Heart left ventricle (tissue), 13 donors: Measurements from ENCODE around the gene ZC3H10.

Experiments
- CTCF ChIP-seq, 12 donors: fragments of 200-600 bp; sonication (generic) in 4 of 12; IDR thresholded peaks; one replicate each; pipeline versions ENCODE4 v1.5.0 to v1.8.0; 2018 to 2022; ENCODE audit warnings: antibody characterized with exemption in 12 of 12, mild to moderate bottlenecking in 5 of 12
- POLR2A ChIP-seq, 2 donors: fragments of 450-650 bp; IDR thresholded peaks; one replicate each; pipeline ENCODE4 v1.6.1; 2017; ENCODE audit warnings: antibody characterized with exemption in 2 of 2, mild to moderate bottlenecking in 2 of 2, moderate library complexity in 2 of 2
- donor health status: ischemic (EF 13 %, LVEDD 7.1; RV severe dilation, severe dysfunction).
- donor health status: DM: no; HTN: yes; CAD: no.
- donor health status: DM: no; HTN: no; CAD: no.
- donor health status: ischemic (EF 25% LVEDD 6.9; RV normal size, moderate dysfunction).
- donor health status: ischemic (EF 25% LVEDD 5.7; RV mildly dilated, moderate dysfunction).
- donor health status: ischemic (EF 35%, LVEDD 5.7; RV mildly dilated, moderate dysfunction).
- donor health status: nonischemic (EF 11% LVEDD 7.7; RV severe dilation, severe dysfunction).
- donor health status: DM: yes; HTN: yes; CAD: no.
- donor health status: PGD.
- donor health status: ischemic (EF 29% LVEDD 5.4; RV normal size, mild dysfunction).
- donor health status: nonischemic (EF 23%, LVEDD 6.1; RV moderate dilation, normal function).

DNA sequence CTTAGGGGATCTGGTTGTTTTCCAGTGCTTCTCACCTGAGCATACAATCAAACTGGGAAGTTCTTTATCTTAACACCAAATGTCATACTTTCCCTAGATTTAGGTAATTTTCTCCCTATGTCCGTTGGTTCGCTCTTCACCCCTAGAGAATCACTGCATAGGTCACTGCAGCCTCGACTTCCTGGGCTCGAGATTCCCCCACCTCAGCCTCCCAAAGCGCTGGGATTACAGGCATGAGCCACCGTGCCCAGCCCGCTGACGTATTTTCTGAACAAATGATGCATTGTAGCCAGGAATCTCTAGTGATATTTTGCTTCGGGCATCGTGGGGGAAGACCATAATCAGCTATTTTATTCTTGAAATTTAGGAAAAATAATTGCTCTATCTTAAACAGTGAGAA lies 2.7 kb upstream of the ZC3H10 start:
- TF ChIP-seq CTCF (IDR thresholded peaks at IDR 0.05) (no peak), POLR2A (IDR thresholded peaks at IDR 0.05) (no peak)
